ENCODE data around the gene FRMD4A.
"Not testable (repeated sequence)": the region's sequence is repeated elsewhere in the genome, so short reads cannot be mapped to it uniquely, and the experiment has no call there.

The FRMD4A gene

DNA sequence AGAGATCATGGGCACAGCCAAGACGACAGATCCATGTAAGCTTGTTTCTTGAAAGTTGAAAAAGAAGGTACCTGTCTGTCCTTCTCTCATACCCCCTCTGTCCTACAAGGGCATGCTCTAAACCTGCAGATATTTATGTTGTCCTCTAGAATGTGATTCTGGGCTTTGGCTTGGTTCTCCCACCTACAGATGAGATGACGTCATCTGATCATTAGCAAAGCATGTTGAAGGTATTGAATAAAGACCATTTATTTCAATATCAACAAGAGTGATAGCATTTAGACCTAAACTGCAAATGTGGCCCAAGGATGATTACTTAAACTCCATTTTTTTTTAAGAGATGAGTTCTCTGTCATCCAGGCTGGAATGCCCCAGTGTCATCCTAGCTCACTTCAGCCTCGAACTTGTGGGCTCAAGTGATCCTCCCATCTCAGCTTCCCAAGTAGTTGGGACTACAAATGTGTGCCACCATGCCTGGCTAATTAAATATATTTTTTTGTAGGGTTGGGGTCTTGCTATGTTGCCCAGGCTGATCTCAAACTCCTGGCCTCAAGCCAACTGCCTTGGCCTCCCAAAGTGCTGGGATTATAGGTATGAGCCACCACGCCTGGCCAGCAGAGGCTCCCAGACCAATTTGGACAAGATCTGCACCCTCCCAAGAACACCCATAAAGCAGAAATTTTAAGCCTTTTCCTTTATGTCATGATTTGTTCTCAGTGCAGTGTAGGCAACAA is 559.8 kb downstream of the FRMD4A start:
- no peak for DNase-seq

DNA sequence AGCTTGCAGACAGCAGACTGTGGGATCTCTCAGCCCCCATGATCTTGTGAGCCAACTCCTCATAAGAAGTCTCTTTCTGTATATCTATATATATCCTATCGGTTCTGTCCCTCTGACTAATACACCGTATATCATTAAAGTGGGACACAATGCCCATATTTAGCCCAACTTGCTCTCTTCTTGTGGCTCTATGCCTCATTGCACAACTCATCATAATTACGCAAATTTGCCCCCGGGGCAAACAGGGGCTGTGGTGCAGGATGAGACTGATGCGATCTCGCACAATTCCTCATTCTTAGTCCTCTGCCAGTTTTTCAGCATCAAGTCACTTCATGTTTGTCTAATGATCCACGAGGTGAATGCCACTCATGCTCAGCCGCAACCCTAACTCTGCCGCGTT is 560.8 kb downstream of the FRMD4A start:
- DNase-seq, result no peak

DNA sequence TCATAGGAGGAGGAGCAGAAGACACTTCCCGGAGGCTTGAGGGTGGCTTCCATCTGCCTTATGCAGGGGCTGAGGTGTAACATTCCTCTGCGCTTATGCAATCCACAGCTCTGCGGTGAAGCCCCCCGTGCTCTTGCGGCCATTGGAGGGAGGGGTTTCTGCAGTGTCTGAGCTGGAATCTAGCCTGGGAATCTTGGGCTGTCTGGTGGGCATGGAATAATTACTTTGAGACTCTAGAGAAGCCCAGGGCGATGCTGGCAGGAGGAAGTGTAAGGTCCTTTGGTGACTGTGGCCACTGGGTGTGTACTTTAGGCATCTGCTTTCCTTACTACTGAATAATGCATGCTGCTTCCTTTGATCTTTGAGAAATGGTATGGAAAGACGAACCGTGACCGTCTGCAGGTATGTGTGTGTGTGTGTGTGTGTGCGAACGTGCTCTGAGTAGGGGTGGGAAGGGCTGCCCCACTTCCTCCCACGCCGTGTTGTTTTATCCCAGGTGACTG is 563.0 kb downstream of the FRMD4A start:
- no peak for DNase-seq

DNA sequence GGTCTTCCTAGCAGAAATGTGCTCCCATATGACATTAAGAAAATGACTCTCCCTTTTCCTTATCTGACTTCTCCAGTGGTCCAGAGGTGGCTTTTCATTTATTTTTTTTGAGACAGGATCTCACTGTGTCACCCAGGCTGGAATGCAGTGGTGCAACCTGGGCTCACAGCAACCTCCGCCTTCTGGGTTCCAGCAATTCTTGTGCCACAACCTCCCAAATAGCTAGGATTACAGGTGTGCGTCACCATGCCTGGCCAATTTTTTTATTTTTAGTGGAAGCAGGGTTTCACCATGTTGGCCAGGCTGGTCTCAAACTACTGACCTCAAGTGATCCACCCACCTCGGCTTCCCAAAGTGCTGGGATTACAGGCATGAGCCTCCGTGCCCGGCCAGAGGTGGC is 563.6 kb downstream of the FRMD4A start:
- DNase-seq, result not testable (repeated sequence)

DNA sequence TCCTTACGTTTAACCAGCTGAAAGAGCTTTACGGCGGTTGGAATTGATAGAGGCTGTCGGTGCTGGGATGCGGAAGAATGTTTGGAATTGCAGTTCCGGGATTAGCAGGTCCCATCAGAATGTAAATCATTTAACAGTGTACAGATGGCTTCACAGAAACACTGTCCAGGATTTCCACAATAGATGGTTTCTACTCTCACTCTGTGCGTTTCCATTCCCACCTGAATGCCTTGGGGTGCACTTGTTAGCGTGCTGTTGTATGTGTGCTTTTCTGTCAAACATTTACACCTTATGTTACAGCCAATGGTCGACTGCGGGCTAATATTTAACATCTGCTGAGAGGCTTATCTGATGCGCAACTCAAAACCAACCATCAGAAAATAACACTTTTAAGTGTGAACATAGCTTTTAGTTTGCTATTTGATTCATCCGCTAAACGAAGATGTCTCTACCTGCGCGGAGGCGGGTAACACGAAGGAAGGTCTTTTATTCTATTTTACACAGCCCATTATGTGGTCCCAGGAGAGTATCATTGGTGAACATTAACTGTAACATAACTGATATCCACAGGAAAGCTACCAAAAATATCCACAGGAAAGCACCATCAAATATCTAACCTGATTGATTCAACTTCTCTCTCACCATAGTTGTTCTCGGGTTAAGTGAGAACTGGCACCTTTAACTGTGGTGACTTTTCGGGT is 564.9 kb downstream of the FRMD4A start:
- no peak for DNase-seq

DNA sequence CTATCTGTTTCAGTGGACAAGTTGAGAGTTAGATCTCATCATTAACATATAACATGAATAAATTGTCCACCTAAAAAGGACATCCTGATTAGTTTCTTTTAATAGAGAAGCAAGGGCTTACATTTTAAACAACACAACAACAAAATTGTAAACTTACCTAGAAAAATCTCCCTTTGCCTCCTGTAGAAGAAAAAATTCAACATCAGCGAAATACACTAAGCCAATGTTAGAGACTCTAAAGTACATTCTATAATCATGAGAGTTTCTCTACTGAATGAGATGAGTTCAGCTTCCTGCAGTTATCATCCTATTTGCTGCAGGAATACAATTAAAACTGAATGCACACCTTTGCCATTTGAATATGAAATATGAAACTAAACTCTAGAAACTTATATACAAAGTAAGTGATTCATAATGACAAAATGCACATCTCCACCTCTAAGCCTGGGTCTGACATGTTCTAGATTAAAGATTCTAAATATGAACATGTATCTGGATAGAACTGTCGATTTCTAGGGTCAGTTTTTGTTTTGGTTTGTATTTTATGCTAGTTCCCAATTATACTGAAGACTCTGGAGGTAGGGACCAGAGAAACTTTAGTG is 569.1 kb downstream of the FRMD4A start:
- no peak for DNase-seq

DNA sequence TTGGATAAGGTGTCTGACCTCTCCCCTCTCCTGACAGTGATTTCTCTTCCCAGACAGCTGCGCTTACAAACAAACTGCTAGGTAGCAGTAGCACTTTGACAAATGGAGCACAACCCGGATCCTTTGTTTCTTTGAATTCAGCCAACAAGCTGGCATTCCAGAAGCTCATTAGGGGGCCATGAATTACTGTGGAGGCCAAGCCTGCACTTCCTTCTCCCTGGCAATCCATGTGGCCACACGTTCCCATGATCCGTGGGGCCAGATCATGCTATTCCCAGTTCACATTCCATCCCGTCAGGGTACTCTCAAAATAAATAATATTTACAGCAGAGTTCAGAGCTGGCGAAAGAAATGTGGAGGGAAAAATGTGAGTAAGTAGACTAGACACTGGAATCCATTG is 571.6 kb downstream of the FRMD4A start:
- no peak for DNase-seq

DNA sequence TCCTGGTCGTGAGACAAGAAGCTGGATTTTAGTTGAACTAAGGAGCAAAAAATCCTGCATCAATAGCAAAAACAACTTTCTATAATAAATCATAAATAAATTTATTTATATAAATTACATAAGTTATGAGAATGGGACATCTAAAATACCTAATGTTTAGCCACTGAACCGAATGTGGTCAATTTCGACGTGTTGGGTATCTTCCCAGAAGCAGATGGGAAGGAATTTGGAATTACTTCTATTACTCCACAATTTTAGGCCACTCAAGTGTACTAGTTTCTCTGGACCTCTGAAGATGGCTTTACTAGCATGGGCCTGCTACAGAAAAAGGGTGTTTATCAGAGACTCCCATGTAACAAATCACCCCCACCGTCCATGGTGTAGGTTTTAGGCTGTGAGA is 572.0 kb downstream of the FRMD4A start:
- no peak for DNase-seq

DNA sequence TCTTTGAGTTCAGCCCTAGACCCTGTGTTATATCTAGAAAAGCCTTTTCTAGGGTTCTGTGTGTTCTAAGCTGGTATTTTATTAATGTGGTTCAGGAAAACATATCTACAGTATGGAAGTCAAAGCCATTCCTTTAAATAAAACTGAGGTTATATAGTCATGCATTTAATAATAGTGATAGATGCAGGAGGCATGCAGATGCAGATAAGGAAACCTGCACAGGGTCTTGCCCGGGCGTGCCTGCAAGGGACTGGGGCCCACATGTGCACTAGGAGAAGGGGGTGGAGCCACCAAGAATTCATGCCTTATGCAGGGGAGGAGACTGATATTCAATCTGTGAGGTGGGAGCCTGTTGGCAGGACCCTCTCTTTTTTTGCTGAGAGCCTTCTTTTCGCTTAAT is 572.4 kb downstream of the FRMD4A start:
- no peak for DNase-seq

DNA sequence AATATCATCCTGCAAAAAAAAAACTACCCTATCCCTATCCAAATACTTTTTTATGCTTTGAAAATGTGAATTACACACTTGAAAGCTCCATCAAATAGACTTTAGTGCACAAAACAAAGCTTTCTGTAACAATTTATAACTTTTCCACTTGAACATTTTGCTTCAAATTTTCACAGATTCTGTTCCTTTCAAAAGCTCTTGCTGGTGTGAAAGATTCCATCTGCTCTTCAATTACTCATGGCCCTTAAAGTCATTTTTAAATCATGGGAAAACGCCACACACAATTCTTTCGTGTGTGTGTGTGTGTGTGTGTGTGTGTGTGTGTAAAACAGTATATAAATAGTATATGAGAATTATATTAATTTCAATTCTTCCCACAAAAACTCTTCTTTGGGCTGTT is 576.4 kb downstream of the FRMD4A start:
- no peak for DNase-seq

DNA sequence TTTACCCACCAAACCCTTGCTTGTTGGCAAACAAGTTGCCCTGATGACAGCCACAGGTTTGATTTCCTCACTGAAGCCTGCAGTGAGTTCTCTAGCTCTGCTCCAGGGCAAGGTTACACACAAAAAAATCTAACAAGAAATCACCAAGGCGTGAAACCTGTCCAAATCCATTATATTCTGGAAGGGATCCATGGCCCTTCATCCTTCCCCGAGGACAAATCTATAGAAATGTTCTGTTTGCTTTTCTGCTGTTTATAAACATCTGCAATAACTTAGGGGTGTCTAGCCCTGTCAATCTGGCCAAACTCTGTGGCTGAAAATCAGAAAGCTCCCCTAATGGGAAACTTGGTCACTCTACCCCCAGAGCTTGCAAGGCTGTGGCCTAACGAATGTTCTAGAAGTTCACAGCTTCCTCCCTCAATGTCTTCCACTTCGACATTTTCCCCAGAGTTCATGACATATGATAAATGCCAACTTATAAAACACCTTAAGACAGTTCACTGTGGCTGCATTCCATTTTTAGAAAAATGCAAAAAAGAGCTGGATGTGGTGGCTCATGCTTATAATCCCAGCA is 579.4 kb downstream of the FRMD4A start:
- no peak for DNase-seq

DNA sequence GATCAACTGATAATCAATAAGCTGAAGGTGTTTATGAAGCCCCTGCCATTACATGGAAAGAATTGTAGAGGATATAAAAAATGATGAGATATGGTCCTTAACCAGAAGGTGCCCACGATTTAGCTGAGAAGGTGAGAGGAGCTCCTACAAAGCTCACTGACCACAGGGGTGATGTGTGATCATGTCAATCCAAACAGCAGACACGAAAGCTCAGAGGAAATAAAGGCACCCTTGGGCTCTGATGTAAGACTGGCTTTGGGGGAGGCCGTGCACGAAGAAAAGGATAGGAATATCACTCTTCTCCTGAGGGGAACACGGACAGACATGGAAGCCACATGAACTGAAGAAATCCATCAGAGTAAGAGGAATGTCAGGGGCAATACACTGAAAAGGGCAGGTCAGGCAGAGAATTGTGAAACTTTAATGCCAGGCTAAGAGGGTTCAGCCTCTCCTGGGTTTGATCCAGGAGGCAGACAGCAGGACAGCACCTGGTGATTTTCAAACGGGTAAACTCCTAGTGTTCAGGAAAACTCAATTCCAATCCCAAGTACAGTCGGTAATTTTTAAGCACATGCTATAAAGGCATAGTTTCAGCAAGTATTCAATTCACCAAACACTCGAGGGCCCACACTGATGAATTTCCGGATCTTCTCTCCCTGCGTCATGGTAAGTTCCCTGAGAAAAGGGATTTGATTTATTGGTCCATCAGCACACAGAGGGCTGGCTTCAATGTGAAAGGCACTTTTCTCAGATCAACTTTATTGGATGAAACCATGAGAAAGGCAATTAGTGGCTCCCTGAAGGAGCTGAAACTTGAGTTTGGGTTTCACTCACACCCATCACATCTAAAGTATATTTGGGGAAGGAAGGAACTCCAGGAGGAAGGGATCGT is 580.2 kb downstream of the FRMD4A start:
- DNase-seq, result no peak

DNA sequence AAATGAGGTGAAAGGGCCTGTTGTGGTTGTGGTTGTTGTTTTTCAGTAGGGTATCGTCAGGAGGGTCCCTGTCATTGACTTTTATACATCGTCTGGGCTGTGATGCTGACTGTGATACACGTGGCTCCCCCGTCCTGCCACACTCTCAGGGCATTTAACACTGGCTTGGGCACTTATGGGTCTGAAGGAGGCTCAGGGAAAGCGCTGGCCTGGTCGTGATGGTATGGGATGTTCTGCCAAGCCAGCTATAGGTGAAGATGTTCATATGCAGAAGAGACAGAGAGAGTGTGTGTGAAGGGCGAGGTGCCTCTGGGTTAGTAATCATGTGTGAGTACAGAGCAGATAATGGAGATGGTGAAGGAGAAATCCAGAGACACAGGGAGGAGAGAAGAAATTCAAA is 585.5 kb downstream of the FRMD4A start:
- no peak for DNase-seq

DNA sequence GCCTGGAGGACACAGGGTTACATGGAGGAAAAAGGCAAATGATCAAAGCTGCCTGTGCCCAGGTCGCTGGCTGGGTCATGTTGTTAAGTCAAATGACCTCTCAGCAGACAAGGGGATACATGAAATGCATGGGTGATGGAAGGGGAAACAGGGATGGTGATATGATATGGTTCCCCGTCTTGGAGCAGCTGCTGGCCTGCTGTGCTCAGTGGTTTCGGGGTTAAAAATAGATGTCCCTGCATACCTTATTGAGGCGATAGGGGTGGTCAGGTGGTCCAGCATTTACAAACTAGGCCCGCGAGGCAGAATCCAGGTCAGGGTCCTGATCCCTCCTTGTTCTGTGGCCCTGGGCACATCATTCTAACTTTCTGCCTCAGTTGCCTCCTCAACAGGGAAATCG is 586.8 kb downstream of the FRMD4A start:
- no peak for DNase-seq

DNA sequence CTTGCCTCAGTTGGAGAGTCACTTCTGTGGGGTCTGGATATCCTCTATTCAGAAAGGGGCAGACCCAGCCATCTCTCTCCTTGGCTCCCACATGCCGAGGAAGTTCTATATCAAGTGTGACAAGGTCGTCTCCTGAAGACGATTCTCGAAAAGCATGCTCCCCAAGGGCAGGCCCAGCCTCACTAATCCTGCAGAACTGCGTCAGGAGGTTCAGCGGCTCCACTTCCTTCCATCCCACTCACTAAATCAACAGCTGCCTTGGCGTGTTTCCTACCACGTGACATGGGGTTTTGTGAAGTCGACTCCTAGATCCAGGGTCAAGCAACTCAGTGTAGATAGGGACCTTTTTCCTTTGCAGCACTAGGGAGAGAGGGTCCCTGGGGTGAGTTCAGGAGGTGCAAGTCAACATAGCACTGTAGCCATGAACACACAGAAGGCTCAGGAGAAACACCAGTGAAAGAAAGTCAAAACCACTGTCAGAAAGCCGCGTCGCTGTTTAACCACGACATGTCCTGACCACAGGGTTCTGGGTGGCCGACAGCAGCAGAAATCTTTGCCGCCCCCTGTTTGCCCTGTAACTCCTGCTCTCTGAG is 587.5 kb downstream of the FRMD4A start:
- no peak for DNase-seq

DNA sequence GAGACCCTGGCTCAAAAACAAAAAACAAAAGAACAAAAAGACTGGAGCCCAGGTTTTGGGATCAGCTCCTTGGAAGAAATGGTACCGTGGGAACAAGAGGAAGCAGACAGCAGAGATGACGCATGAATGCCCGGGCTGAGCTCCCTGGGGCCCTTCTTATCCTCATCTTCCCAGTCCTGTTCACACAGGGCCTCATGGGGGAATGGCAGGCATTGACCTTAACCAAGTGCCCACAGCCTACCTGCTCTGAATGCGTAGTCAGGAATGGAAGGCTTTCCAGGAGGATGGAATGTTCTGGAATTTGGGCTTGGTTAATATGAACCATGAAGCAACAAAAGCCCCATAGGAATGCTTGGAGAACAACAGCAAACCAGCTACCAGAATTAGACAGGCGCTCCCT is 589.3 kb downstream of the FRMD4A start:
- no peak for DNase-seq

DNA sequence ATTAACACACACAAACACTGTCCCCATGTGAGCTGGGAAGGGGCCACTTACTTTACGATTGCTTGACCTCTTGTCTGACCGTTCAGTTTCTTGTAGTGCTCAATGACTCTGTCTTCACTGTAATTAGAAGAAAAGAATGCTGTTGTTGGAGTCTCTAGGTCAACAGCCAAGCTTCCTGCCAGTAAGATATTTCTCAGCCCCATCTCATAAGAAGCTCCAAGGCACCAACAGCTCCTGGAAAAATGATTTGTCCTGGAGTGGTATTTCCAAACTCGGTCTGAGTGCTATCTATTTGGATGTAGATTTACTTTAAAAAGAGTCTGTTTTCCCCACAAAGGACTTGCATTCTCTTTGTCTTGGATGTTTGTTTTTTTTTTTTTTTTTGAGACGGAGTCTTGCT is 590.3 kb downstream of the FRMD4A start:
- DNase-seq, result no peak

DNA sequence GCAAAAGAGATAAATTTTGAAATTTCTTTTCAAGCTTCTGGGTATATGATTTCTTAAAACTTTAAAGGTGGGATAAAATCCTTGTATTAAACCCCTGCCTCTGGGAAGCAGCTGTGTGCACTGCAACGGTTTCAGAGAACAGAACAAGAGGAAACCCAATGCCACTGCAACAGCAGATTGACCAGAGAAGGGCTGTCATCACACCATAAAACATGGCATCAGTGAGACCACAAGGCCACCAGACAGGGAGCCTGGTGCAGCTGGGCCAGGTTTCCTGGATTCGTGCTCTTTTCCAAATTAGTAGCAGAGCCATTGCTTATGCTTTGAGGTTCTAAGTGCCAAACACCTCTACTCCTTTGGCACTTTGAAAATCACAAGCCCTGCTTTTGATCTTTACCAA is 591.5 kb downstream of the FRMD4A start:
- DNase-seq, result no peak

DNA sequence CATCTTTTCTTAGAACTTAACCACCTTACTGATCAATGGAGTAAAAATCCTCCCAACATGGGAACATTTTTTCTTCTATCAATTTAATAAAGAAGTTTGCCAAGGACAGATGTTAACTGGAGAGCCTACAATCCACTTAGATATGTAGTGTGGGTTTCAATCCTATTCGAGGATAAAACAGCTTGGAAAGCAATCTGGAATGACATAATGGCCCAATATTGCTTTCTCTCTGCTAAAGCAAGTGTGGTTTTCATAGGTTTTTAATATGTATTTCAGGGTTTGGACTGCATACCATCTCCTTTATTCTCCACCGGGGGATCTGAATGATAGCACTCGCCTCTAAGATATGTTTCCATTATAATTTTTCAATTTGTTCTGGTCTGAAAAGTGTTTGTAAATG is 594.2 kb downstream of the FRMD4A start:
- DNase-seq, result no peak

DNA sequence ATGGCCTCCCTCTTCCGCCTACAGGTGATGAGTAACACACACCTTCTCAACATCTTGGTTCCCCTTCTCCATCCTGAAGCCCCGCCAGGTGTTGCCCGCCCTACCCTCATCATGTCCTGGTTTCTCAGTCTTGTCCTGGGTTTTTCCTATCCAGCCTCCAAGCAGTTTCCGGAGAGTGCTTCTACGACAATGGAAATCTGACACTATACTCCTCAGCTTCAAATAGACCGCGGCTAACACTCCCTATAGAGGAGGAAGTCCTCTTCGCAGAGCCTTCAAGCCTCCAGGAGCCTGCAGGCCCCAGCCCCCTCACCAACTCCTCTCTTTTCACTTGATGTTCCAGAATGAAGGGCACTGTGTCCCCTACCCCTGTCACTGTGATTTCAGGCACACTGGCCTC is 596.6 kb downstream of the FRMD4A start:
- no peak for DNase-seq

DNA sequence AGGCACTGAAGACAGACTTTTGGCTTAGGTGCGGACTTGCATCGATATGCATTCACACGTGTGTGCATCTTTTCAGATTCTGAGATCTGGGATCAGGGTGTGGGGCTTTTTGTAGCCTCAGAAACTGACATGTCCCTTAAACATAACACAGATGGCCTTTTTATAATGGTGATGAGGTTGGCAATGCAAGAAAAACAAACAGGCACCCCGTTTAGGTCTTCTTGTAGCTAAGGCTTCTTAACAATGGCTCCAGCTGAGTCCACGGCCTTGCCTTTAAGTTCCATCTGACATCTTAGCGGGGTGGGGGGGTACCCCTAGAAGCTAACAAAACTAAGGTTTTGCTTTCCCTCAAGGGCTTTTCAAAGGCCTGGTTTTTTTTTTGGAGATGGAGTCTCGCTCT is 597.7 kb downstream of the FRMD4A start:
- no peak for DNase-seq

DNA sequence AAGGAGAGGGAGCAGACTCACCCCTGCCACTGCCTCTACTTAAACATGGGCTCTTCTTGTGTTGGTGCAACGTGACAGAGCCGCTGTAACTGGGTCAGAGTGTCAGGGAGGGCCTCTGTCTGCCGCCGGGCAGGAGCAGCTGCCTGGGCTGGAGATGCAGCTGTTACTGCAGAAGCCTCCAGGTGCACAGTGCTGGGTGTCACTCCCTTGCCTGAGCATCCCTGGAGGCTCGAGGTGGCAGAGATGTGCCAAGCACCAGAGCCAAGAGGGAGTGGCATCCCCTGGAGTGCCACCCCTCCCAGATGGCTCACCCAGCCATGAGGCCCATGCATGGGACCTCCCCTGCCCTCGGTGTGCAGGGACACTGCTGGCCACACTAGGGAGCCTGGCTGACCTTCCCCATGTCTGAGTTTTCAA is 598.3 kb downstream of the FRMD4A start:
- DNase-seq, result no peak

Measured in stimulated activated CD4-positive, alpha-beta T cell treated with anti-CD3 and anti-CD28 coated beads, Interleukin-4, amount 100 ng/mL, for 1 hour (primary cell).